Measurements from ENCODE around the gene C2orf72.
"Not testable (repeated sequence)": the region's sequence is repeated elsewhere in the genome, so short reads cannot be mapped to it uniquely, and the experiment has no call there.

The C2orf72 gene

GRCh38 chr2:231015926-231016325 is 21.4 kb upstream of the C2orf72 start:
- DNase-seq = no peak

DNA sequence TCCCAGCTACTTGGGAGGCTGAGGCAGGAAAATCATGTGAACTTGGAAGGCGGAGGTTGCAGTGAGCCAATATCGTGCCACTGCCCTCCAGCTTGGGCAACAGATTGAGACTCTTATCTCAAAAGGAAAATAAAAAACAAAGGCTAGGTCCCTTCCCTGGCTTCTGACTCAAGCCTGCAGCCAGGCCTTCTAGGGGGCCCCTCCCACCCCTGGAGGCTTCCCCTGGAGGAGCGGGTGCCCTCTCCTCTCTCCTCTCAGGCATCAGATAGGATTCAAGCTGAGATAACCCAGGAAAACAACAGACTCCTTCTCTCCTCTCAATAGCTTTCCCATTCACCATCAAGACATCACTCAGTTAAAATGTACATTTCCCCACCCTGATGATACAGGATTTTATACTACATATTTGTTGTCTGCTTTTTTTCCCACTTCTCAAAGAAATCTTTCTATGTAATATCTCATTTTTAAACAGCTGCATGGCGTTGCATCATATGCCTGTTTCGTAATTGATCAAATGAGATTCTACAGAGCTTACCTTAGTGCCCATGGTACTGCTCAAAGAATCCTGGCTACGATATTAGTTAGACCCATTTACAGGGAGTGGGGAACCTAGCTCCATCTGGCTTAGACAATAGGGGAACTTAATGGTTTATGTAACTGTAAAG is 20.6 kb upstream of the C2orf72 start:
- no peak for DNase-seq

DNA sequence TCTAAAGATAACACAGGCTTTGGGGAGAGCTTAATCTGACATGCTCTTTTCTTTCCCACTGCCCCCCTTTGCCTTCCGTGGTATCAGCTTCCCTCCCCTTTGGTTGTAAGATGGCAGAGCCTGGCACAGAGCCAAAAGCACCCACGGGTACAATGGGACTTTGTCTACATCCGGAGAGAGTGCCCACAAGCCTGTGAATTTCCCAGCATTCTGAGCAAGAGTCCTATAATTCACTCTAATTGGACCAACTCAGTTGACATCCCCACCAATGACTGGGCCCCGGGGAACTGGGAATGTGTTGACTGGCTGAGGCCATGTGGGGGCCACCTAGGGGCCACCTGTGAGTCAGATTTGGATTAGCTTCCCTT is 20.1 kb upstream of the C2orf72 start:
- no peak for DNase-seq

DNA sequence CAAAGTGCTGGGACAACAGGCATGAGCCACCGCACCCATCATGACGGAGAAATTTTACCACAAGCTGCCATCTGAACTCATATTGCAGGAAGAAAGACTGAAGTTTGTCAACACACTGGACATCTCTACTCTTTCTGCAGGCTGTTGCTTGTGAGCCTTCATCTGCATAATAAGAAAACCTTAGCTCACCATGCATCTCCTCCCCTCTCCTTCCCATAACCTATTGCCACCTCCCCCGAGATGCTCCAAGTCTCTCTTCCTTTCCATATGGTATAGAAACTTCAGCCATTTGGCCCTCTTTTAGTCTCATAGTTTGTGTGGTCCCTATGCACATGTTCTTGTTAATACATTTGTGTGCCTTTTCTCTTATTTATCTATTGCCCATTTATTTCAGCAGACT is 19.1 kb upstream of the C2orf72 start:
- no peak for DNase-seq

- DNase-seq = not testable (repeated sequence)
Observed at GRCh38 chr2:231025059-231025458, 12.3 kb upstream of the C2orf72 start.

DNA sequence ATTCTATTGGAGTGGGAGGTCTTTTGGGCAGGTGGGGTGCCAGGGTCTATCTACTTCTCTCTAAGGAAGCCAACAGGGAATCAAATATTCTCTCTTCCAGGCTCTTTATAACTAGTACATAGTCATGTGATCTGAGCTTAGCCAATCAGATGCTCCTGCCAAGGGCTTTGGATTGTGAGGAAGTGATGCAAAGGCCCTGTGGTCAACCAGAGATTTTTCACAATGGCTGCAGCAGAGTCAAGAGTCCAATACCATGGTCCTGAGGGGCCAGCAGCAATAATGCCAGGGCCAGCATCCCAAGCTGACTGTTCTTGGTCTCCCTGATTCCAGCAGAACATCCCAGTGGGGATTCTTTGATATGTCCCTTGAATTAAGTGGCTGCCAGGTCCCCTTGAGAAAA is 8.4 kb upstream of the C2orf72 start:
- no peak for DNase-seq

DNA sequence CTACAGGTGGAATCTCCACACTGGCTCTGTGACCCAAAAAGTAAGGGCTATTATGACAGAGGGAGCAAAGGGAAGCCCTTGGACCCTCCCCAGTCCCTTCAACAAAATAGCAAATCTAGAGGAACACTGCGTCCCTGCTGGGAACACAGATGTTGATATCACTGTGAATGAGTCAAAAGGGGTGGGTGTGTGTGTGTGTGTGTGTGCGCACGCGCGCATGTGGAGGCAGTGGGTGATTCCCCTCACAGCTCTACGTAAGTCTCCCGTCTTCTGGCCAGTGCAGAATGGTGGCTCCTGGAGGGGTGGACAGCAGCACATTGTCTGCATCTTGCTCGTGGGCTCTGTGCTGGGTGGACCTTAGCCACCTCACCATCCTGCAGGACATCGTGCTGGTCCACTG is 7.8 kb upstream of the C2orf72 start:
- DNase-seq = no peak

DNA sequence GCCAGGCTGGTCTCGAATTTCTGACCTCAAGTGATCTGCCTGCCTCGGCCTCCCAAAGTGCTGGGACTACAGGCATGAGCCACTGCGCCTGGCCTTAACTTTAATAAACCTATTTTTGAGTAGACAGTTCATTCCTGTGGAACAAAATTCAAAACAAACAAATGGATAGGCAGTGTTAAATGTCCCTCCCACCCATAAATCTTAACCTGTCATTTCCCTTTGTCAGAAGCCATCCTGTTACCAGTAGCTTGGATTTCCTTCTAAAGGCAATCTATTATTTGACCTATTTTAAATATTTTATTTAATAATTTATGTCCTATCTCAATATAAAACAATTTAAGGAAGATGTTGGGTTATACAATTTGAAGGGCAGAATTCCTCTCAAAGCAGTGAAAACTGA is 6.6 kb upstream of the C2orf72 start:
- DNase-seq = no peak

- no peak for DNase-seq
Observed at GRCh38 chr2:231032575-231033140, 4.7 kb upstream of the C2orf72 start.

DNA sequence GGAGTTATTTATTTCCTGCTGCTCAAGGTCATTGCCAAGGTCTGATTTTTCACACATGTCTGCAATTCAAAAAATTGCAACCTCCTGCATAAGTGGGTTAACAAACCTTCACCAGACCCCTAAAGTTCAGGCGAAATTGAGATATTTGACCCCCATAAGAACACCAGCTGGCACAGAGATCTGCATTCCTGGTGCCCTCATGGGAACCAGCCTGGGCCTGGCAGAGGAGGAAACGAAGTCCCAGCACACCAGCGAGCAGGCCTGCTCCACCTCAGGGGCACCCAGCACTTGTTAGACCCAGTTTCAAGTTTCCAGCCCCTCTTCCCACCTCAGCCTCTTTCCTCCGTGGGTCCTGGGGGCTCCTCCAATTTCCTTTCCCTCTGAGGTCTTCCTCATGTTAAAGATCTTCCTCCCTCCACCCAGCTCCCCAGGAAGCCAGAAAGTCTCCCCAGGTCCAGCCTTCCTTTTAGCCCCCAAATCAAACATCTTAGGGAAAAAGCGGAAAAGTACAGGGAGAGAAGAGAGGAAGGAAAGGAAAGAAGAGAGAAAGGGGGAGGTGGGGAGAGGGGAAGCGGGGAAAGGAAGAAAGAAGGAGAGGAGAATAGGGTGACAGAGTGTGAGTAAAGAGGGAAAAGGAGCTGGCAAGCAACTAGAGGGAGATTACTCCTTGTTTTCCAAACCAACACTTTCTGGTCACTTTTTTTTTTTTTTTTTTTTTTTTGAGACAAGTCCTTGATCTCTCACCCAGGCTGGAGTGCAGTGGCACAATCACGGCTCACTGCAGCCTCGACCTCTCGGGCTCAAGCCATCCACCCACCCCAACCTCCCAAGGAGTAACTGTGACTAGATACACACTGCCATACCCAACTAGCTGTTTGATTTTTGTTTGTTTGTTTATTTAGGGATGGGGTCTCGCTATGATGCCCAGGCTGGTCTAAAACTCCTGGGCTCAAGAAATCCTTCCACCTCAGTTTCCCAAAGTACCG is 3.9 kb upstream of the C2orf72 start:
- DNase-seq = no peak

DNA sequence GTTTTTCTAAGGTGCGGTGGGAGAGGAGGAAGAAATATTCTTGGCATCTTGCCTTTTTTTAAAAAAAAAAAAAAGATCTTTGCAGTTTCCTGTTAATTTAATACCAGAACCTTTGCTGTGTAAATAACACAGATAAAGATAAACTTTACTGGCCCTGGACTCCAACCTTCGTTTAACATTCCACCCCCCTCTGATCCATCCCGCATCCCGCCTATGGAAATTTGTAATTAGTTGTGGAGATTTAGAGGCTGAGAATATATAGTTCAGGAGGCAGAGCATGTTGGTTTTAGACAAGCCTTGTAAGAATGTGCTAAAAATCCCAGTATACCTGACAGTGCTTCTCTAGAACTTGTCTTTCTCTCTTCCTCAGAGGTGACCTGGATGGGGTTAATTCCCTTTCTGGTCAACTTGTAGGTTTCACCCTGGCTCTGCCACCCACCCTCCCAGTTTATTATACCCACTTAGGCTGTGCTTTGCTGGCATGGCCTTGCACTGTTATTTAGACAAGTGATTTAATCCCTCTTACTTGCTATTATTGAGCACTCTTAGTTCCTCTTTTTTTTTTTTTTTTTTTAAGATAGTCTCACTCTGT is 2.9 kb upstream of the C2orf72 start:
- DNase-seq = no peak

DNA sequence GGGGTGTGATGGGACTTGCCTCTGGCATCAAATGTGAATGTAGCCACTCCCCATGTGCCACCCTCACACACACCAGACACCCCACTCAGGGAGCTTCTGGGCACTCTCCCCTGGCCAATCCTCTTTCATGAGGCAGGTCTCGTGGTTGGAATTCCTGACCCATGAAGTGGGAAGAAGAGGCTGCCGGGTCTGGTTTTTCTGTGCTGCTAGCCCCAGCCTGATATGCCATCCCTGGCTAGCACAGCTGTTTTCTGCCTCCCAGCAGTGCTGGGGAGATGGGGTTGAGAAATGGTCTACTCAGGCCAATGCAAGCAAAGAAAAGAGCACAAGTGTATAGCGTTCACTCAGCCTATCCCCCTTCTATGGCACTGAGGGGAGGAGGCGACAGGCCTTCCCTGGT is 1.2 kb upstream of the C2orf72 start:
- no peak for DNase-seq

GRCh38 chr2:231036578-231037106 is 681 bp upstream of the C2orf72 start:
- no peak for DNase-seq

DNA sequence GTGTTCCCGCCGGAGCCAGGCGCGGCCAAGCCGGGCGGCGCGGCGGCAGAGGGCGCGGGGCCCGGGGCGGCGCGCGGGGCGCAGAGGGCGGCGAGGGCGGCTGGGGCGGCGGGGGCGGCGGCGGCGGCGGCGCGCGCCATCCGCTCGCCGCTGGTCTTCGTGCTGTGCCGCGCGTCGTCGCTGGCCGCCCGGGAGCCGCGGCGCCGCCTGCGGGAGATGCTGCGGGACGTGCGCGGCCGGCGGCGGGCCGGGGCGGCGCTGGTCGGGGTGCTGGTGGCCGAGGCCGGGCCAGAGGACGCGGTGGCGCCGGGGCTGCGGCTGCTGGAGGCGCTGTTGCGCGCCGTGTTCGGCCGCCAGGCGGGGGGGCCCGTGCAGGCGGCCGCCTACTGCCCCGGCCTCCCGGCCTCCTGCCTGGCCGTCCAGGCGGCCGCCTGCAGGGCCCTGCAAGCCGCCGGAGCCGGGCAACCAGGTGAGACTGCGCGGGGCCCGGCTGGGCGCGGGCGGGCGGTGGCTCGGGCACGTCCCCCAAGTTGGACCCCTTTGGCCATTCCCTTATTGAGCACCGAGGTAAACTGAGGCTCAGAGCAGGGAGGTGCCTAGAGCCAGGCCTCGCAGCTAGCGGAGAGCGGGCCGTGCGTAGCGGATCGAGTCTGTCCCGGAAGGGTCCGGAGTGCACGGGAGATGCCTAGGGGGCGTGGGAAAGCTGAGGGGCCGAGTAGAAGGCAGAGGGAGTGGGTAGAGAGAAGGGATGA is 584 bp downstream of the C2orf72 start:
- no peak for DNase-seq

GRCh38 chr2:231038483-231039293 is 1.4 kb downstream of the C2orf72 start:
- no peak for DNase-seq

GRCh38 chr2:231039294-231039664 is 2.0 kb downstream of the C2orf72 start:
- no peak for DNase-seq

- no peak for DNase-seq
Observed at GRCh38 chr2:231039821-231040364, 2.6 kb downstream of the C2orf72 start.

GRCh38 chr2:231041061-231041689 is 3.9 kb downstream of the C2orf72 start:
- DNase-seq = no peak

- DNase-seq = no peak
Observed at GRCh38 chr2:231043796-231044195, 6.5 kb downstream of the C2orf72 start.

GRCh38 chr2:231046916-231047273 is 9.6 kb downstream of the C2orf72 start:
- no peak for DNase-seq

Measured in cerebellar nuclear complex (tissue), 1 donor.